ENCODE measurements around the gene RALGPS1.

RALGPS1 gene

DNA sequence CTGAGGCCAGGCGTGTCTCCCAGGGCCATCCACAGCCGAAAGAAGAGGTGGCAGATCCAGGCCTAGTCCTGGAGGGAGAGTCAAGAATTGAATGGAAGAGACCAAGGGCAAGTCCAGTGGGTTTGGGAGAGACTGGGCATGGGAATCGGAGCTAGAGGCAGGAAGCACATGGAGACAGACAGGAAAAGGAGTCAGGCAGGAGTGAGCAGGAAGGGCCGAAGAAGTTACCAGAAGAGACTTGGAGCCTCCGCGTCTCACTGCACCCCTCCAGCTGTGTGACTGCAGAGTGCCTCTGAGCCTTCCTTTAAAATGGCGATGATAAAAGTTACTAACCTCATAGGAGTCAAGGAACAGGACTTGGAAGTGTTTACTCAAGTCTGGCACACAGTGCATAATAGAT lies 272.2 kb downstream of the RALGPS1 start:
- Histone ChIP-seq H2BK5ac (ENCODE audit: low read depth, low read length, poor library complexity) (no peak overlapping the region), H3K4me3 (ENCODE audit: low read depth, low read length) (no peak overlapping the region), H3K36me3 (ENCODE audit: control insufficient read depth in 1 of 2, insufficient read depth in 2 of 2, low read length in 2 of 2) (no peaks in the 10 kb centered on the region), H4K12ac (ENCODE audit: low read depth, low read length) (no peak overlapping the region), H3K23ac (ENCODE audit: low read length) (no peak overlapping the region), H2AK5ac (ENCODE audit: low read length) (no peak overlapping the region), H3K79me1 (ENCODE audit: low read length) (no peaks in the 10 kb centered on the region), H3K9me3 (ENCODE audit: insufficient read depth, low read depth, low read length) (peaks cover 1% of the 10 kb centered on the region), H3K4me1 (ENCODE audit: control insufficient read depth in 1 of 2, insufficient read depth in 2 of 2, low read length in 2 of 2) (peaks cover 3 to 5% of the 10 kb centered on the region in 2 experiments), H3K27ac (ENCODE audit: low read depth, low read length) (no peak overlapping the region), H3K79me2 (ENCODE audit: control insufficient read depth, insufficient read depth, low read length, poor library complexity) (no peaks in the 10 kb centered on the region), H3K4me2 (ENCODE audit: low read length) (no peak overlapping the region), H3K9ac (ENCODE audit: low read length) (no peak overlapping the region), H2BK120ac (ENCODE audit: insufficient read depth, low read length, poor library complexity) (no peak overlapping the region), H2AFZ (ENCODE audit: insufficient read depth, low read length, poor library complexity) (no peak overlapping the region), H4K91ac (ENCODE audit: low read depth, low read length) (no peak overlapping the region), H4K8ac (ENCODE audit: low read depth, low read length) (no peak overlapping the region), H3K27me3 (ENCODE audit: insufficient read depth, low read length) (no peaks in the 10 kb centered on the region), H2BK12ac (ENCODE audit: low read length) (no peak overlapping the region), H3K4ac (ENCODE audit: low read depth, low read length) (no peak overlapping the region), H3K14ac (ENCODE audit: low read length) (no peak overlapping the region), H3K18ac (ENCODE audit: low read length) (no peak overlapping the region)
- no CpG with 5 or more reads among the region's 7 CpGs for WGBS (ENCODE audit: extremely low coverage, insufficient coverage, insufficient read length)
- DNase-seq, result no peak

DNA sequence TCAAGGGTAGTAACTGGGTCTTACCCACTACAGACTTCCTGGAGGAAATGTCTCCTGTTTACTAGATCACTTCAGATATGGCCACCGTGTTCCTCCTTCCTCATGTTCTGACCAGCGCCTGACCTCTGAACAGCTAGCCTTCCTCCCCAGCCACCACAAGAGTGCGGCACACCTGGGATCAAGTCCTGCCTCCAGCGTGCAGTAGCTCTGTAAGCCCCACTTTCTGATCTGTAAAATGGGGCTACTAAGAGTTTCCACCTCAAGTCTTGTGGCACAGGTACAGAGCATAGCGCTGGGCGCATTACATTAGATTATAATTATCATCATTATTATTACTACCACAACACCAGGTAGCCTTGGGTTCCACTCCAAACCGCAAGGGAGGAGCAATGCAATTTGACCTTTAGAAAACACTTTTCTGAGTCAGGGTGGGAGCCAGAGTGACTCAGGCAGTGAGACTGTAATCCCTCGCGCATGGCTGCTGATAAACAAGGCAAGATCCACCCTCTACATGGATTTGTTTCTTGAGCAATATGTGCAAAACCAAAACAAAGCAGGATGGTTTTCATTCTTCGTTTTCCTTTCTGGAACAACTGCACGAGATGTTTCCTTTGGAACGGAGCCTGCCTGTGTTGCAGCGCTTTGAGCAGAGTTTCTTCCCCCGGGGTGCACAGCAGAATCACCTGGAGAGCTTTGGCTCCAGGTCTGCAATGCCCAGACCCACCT lies 272.8 kb downstream of the RALGPS1 start:
- no peaks in the 10 kb centered on the region for H3K27me3 ChIP-seq (ENCODE audit: insufficient read depth, low read length)
- no peak overlapping the region for H2BK120ac ChIP-seq (ENCODE audit: insufficient read depth, low read length, poor library complexity)
- H3K79me1 ChIP-seq (ENCODE audit: low read length), result no peaks in the 10 kb centered on the region
- no peaks in the 10 kb centered on the region for H3K36me3 ChIP-seq (ENCODE audit: control insufficient read depth in 1 of 2, insufficient read depth in 2 of 2, low read length in 2 of 2)
- peaks cover 1% of the 10 kb centered on the region for H3K9me3 ChIP-seq (ENCODE audit: insufficient read depth, low read depth, low read length)
- peaks cover 3 to 5% of the 10 kb centered on the region in 2 experiments for H3K4me1 ChIP-seq (ENCODE audit: control insufficient read depth in 1 of 2, insufficient read depth in 2 of 2, low read length in 2 of 2)
- no peak overlapping the region for H4K12ac ChIP-seq (ENCODE audit: low read depth, low read length)
- no peak overlapping the region for H3K4me2 ChIP-seq (ENCODE audit: low read length)
- H2BK12ac ChIP-seq (ENCODE audit: low read length), result no peak overlapping the region
- H3K14ac ChIP-seq (ENCODE audit: low read length), result no peak overlapping the region
- no peak overlapping the region for H4K8ac ChIP-seq (ENCODE audit: low read depth, low read length)
- no peak overlapping the region for H3K23ac ChIP-seq (ENCODE audit: low read length)
- H3K9ac ChIP-seq (ENCODE audit: low read length), result no peak overlapping the region
- no peak overlapping the region for H4K91ac ChIP-seq (ENCODE audit: low read depth, low read length)
- H3K4me3 ChIP-seq (ENCODE audit: low read depth, low read length), result no peak overlapping the region
- H3K4ac ChIP-seq (ENCODE audit: low read depth, low read length), result no peak overlapping the region
- no peak overlapping the region for H2AK5ac ChIP-seq (ENCODE audit: low read length)
- no peak overlapping the region for H2BK5ac ChIP-seq (ENCODE audit: low read depth, low read length, poor library complexity)
- no peak overlapping the region for H3K18ac ChIP-seq (ENCODE audit: low read length)
- H2AFZ ChIP-seq (ENCODE audit: insufficient read depth, low read length, poor library complexity), result peak overlapping the region; percentile 33
- no CpG with 5 or more reads among the region's 14 CpGs for WGBS (ENCODE audit: extremely low coverage, insufficient coverage, insufficient read length)
- DNase-seq, result peak; percentile 71 to 91
- H3K27ac ChIP-seq (ENCODE audit: low read depth, low read length), result no peak overlapping the region
- H3K79me2 ChIP-seq (ENCODE audit: control insufficient read depth, insufficient read depth, low read length, poor library complexity), result no peaks in the 10 kb centered on the region

DNA sequence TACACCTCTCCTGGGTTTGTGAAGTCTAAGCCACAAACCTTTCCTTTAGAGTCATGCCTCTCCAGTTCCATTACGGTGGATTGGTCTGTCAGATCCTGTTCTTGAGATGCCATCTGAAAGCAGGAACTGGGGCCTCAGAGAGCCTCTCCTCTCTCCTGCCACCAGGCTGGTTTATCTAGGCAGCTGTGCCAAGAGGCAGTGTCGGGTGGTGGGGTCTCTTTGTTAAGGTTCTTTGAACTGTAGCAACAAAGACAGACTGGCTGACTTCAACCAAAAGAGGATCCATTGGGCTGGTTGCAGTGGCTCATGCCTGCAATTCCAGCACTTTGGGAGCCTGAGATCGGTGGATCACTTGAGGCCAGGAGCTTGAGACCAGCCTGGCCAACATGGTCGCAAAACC lies 273.8 kb downstream of the RALGPS1 start:
- Histone ChIP-seq H3K4ac (ENCODE audit: low read depth, low read length) (no peak overlapping the region), H4K91ac (ENCODE audit: low read depth, low read length) (no peak overlapping the region), H2AFZ (ENCODE audit: insufficient read depth, low read length, poor library complexity) (no peak overlapping the region), H3K23ac (ENCODE audit: low read length) (no peak overlapping the region), H3K4me3 (ENCODE audit: low read depth, low read length) (no peak overlapping the region), H2BK120ac (ENCODE audit: insufficient read depth, low read length, poor library complexity) (no peak overlapping the region), H2BK12ac (ENCODE audit: low read length) (no peak overlapping the region), H3K4me2 (ENCODE audit: low read length) (no peak overlapping the region), H3K18ac (ENCODE audit: low read length) (no peak overlapping the region), H2AK5ac (ENCODE audit: low read length) (no peak overlapping the region), H3K9me3 (ENCODE audit: insufficient read depth, low read depth, low read length) (peaks cover 1% of the 10 kb centered on the region), H3K27me3 (ENCODE audit: insufficient read depth, low read length) (no peaks in the 10 kb centered on the region), H2BK5ac (ENCODE audit: low read depth, low read length, poor library complexity) (no peak overlapping the region), H4K12ac (ENCODE audit: low read depth, low read length) (no peak overlapping the region), H3K79me1 (ENCODE audit: low read length) (no peaks in the 10 kb centered on the region), H3K36me3 (ENCODE audit: control insufficient read depth in 1 of 2, insufficient read depth in 2 of 2, low read length in 2 of 2) (no peaks in the 10 kb centered on the region), H3K14ac (ENCODE audit: low read length) (no peak overlapping the region), H3K9ac (ENCODE audit: low read length) (no peak overlapping the region), H3K27ac (ENCODE audit: low read depth, low read length) (no peak overlapping the region), H3K4me1 (ENCODE audit: control insufficient read depth in 1 of 2, insufficient read depth in 2 of 2, low read length in 2 of 2) (peaks cover 3 to 5% of the 10 kb centered on the region in 2 experiments), H4K8ac (ENCODE audit: low read depth, low read length) (no peak overlapping the region), H3K79me2 (ENCODE audit: control insufficient read depth, insufficient read depth, low read length, poor library complexity) (no peaks in the 10 kb centered on the region)
- no peak for DNase-seq
- WGBS (ENCODE audit: extremely low coverage, insufficient coverage, insufficient read length), result no CpG with 5 or more reads among the region's 4 CpGs

DNA sequence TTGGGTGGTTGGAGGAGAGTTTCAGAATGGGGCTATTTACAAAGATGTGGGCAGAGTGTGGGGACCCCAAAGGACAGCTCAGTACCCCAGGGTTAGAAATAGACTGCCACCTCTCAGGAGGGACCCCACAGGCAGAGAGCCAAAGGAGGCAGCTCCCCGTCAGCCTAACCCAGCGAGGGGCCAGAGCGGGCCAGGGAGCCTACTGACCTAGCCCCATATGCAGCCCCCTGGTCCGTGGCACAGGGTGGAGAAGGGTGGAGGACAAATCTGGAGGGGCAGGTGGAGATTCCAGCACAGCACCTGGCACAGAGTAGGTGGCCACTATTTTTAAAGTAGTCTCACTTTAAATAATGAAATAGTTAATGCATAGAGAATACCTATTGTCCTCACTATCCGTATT lies 275.0 kb downstream of the RALGPS1 start:
- no peaks in the 10 kb centered on the region for H3K79me1 ChIP-seq (ENCODE audit: low read length)
- no CpG with 5 or more reads among the region's 5 CpGs for WGBS (ENCODE audit: extremely low coverage, insufficient coverage, insufficient read length)
- no peak overlapping the region for H2BK5ac ChIP-seq (ENCODE audit: low read depth, low read length, poor library complexity)
- H3K18ac ChIP-seq (ENCODE audit: low read length), result no peak overlapping the region
- peaks cover 3 to 5% of the 10 kb centered on the region in 2 experiments for H3K4me1 ChIP-seq (ENCODE audit: control insufficient read depth in 1 of 2, insufficient read depth in 2 of 2, low read length in 2 of 2)
- no peak overlapping the region for H3K14ac ChIP-seq (ENCODE audit: low read length)
- no peak for DNase-seq
- no peak overlapping the region for H3K27ac ChIP-seq (ENCODE audit: low read depth, low read length)
- no peak overlapping the region for H3K4me3 ChIP-seq (ENCODE audit: low read depth, low read length)
- no peaks in the 10 kb centered on the region for H3K27me3 ChIP-seq (ENCODE audit: insufficient read depth, low read length)
- peaks cover 1% of the 10 kb centered on the region for H3K9me3 ChIP-seq (ENCODE audit: insufficient read depth, low read depth, low read length)
- H2BK12ac ChIP-seq (ENCODE audit: low read length), result no peak overlapping the region
- no peaks in the 10 kb centered on the region for H3K79me2 ChIP-seq (ENCODE audit: control insufficient read depth, insufficient read depth, low read length, poor library complexity)
- no peak overlapping the region for H2AK5ac ChIP-seq (ENCODE audit: low read length)
- H3K4me2 ChIP-seq (ENCODE audit: low read length), result no peak overlapping the region
- H4K91ac ChIP-seq (ENCODE audit: low read depth, low read length), result no peak overlapping the region
- H4K8ac ChIP-seq (ENCODE audit: low read depth, low read length), result no peak overlapping the region
- H2BK120ac ChIP-seq (ENCODE audit: insufficient read depth, low read length, poor library complexity), result no peak overlapping the region
- H3K9ac ChIP-seq (ENCODE audit: low read length), result no peak overlapping the region
- H2AFZ ChIP-seq (ENCODE audit: insufficient read depth, low read length, poor library complexity), result no peak overlapping the region
- H3K36me3 ChIP-seq (ENCODE audit: control insufficient read depth in 1 of 2, insufficient read depth in 2 of 2, low read length in 2 of 2), result no peaks in the 10 kb centered on the region
- H3K4ac ChIP-seq (ENCODE audit: low read depth, low read length), result no peak overlapping the region
- H3K23ac ChIP-seq (ENCODE audit: low read length), result no peak overlapping the region
- no peak overlapping the region for H4K12ac ChIP-seq (ENCODE audit: low read depth, low read length)
